AG04449 (cell line): ENCODE measurements around the gene PRSS57.
"Not testable (repeated sequence)": the region's sequence is repeated elsewhere in the genome, so short reads cannot be mapped to it uniquely, and the experiment has no call there.

Source experiments
- CTCF ChIA-PET: fragments of 350-600 bp; formaldehyde crosslinking; extraction: SDS; loops from one replicate; lab custom pipeline; 2021; ENCODE audit warnings: antibody characterized with exemption; lab: Yijun Ruan, JAX
- POLR2A ChIA-PET: fragments of 400-600, 350-600 bp; formaldehyde crosslinking; extraction: SDS; loops from one replicate; lab custom pipeline; 2020; ENCODE audit warnings: antibody characterized with exemption, inconsistent platforms; lab: Yijun Ruan, JAX
- DNase-seq: peaks from one replicate; pipeline ENCODE4 v3.0.0-alpha.2; 2010; ENCODE audit warnings: low read depth, low spot score
- H3K4me3 ChIP-seq: 2 replicates; pipeline ENCODE4 v1.5.1; 2011; ENCODE audit warnings: low read depth, mild to moderate bottlenecking, control low read depth, low read length
- TF ChIP-seq, protein P1 (sequence below): IDR thresholded peaks from one replicate; pipeline ENCODE4 v1.5.1; 2011; ENCODE audit warnings: mild to moderate bottlenecking, moderate library complexity, low read length, control low read depth, inconsistent platforms; ENCODE audit not compliant: insufficient read depth; ENCODE audit errors: missing control alignments

Gene PRSS57

DNA sequence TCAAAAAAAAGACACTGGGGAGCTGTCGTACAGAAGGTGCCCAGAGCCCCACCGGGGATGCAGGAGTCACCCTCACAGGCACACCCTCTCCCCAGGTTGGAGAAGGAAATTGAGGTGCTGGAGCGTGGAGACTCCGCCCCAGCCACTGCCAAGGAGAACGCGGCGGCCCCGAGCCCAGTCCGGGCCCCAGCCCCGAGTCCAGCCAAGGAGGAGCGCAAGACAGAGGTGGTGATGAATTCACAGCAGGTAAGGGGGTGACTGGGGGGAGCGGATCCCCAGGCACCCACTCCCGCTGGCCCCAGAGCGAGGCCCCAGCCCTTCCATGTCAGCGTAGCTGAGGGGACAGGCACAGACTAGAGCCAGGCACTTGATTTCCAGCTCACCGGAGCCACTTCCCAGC is 35.7 kb upstream of the PRSS57 start:
- no peak for DNase-seq
- H3K4me3 ChIP-seq, result no peak overlapping the region
- CTCF ChIA-PET, result interaction anchor here (1.2 to 2.9 kb wide), 3 partner anchors 11 to 146 kb away, joined by 3 to 11 read pairs (median 10); partner anchors contain the start of gene RNF126
- POLR2A ChIA-PET, result no interaction called here
- TF ChIP-seq, protein P1, sequence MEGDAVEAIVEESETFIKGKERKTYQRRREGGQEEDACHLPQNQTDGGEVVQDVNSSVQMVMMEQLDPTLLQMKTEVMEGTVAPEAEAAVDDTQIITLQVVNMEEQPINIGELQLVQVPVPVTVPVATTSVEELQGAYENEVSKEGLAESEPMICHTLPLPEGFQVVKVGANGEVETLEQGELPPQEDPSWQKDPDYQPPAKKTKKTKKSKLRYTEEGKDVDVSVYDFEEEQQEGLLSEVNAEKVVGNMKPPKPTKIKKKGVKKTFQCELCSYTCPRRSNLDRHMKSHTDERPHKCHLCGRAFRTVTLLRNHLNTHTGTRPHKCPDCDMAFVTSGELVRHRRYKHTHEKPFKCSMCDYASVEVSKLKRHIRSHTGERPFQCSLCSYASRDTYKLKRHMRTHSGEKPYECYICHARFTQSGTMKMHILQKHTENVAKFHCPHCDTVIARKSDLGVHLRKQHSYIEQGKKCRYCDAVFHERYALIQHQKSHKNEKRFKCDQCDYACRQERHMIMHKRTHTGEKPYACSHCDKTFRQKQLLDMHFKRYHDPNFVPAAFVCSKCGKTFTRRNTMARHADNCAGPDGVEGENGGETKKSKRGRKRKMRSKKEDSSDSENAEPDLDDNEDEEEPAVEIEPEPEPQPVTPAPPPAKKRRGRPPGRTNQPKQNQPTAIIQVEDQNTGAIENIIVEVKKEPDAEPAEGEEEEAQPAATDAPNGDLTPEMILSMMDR, result no peak

DNA sequence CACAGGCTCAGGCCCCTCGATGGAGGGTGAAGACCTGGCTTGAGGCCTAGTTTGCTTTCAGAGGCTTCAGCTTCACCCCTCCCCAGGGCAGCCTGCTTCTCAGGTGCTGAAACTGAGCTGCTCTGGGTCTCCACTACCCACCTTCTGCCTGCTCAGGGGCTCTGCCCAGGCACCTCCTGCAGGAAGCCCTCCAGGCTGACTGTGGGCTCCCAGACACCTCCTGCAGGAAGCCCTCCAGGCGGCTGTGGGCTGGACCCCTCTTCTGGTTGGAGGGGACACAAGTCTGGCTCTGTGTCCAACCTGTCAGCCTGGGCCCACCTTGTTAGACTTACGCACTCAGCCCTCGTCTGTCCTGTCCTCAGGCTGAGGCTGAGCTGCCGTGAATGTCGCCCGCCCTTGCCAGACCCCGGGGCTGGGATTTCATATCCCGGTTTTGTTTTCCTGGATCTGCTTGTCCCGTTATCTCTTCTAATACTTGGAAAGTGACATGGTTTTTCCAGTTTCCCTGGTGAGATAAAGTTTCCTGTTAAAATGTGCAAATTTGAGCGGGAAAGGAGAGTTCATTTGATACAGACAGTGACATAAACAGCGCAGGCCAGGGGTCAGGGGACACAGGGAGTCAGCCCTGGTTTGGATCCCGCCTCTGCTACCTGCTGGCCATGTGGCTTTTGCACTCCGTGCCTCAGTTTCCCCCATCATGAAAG is 34.9 kb upstream of the PRSS57 start:
- POLR2A ChIA-PET, result no interaction called here
- DNase-seq, result no peak
- H3K4me3 ChIP-seq, result no peak overlapping the region
- TF ChIP-seq, protein P1, result no peak
- CTCF ChIA-PET, result interaction anchor here (0.7 to 2.9 kb wide), 5 partner anchors 10 to 145 kb away, joined by 3 to 11 read pairs (median 3); partner anchors contain the start of gene RNF126

DNA sequence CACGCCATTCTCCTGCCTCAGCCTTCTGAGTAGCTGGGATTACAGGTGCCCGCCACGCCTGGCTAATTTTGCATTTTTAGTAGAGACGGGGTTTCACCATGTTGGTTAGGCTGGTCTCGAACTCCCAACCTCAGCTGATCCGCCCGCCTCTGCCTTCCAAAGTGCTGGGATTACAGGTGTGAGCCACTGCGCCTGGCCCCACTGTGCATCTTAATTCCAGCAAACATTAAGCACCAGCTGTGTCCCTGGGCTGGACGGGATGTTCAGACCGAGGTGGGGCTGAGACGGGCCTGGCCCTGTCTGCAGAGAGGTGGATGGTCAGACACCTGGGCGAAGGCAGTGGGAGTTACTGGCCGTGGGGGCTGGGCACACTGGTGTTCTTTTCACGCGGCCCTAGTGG is 34.3 kb upstream of the PRSS57 start:
- POLR2A ChIA-PET, H3K4me3 ChIP-seq, DNase-seq: not testable (repeated sequence)
- CTCF ChIA-PET, result interaction anchor here (2.9 kb wide), 1 partner anchor 145 kb away, joined by 11 read pairs; no protein-coding TSS in a partner anchor

DNA sequence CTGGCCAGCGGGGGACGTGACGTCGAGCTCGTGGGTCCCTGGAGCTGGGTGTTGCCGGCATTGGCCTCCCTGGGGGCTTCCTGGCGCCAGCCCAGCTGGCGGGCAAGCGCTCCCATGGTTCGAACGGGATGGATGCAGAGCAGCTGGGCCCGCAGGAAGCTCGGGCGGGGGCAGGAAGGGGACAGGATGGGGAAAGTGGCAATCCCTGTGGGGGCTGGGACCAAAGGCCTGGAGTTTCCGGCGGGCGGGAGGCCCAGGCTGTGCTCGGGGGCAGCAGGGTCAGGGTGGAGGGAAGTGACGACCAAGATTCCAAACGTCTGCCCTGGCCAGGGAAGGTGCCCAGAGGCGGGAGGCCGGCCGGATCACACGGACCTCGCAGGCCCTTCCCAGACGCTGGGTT is 32.8 kb upstream of the PRSS57 start:
- no peak overlapping the region for H3K4me3 ChIP-seq
- ChIA-PET CTCF (no interaction called here), POLR2A (no interaction called here)
- no peak for DNase-seq
- TF ChIP-seq, protein P1, result no peak

DNA sequence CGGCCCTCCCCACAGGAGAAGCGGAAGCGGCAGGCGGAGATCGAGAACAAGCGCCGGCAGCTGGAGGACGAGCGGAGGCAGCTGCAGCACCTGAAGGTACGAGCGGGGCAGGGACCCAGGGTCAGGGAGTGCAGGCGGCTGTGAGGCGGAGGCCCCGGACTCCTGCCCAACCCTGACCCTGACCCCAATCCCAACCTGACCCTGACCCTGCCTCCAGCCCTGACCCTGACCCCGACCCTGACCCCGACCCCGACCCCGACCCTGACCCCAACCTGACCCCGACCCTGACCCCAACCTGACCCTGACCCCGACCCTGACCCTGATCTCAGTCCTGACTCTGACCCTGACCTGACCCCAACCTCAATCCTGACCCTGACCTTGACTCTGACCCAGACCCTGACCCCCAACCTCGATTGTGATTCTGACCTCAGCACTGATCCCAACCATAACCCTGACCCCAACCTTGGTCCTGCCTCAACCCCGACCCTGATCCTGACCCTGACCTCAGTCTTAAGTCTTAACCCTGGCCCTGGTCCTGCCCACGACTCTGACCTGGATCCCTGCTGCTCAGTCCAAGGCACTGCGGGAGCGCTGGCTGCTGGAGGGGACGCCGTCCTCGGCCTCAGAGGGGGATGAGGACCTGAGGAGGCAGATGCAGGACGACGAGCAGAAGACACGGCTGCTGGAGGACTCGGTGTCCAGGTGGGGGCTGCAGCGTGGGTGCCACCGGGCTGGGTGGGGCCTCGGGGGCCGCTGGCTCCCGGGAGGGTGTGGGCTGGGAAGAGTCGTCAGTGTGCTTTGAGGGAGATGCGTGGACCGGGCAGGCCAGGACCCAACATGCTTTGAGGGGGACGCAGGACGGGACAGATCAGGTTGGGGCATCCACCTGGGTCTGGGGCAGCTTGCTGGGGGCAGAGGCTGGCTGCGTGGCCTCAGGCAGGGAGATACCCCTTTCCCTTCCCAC is 32.0 kb upstream of the PRSS57 start:
- CTCF ChIA-PET, result interaction anchor here (1.5 kb wide), 1 partner anchor 12 kb away, joined by 3 read pairs; no protein-coding TSS in a partner anchor
- TF ChIP-seq, protein P1, result no peak
- POLR2A ChIA-PET, result no interaction called here
- DNase-seq, result no peak
- H3K4me3 ChIP-seq, result no peak overlapping the region

DNA sequence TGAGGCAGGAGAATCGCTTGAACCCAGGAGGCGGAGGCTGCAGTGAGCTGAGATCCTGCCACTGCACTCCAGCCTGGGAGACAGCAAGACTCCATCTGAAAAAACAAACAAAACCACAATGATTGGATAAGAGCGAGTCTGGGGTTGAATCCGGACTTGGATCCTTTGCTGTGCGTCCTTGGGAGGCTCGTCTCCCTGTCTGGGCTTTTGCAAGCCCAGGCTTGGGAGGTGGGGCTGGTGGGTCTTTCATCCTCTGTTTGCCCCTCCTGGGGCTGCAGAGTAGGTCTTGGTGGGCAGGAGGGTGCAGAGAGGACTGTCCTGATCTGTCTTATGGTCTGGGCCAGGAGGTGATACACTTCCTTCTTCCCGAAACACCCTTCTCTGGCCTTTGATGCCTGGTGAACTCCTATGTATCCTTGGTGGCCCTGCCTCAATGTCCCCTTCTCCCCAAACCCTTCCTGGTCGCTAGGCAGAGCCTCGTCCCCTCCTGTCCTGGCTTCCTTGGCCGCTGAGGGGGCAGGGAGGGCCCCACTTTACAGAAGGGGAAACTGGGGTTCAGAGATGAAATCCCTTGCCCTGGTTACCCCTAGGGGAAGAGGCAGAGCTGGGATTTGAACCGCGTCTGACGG is 30.3 kb upstream of the PRSS57 start:
- POLR2A ChIA-PET, result no interaction called here
- DNase-seq, result no peak
- CTCF ChIA-PET, result interaction anchor here (1.5 kb wide), 1 partner anchor 13 kb away, joined by 3 read pairs; no protein-coding TSS in a partner anchor
- no peak overlapping the region for H3K4me3 ChIP-seq
- TF ChIP-seq, protein P1, result no peak
